ENCODE results near the gene PBOV1.
A peak's percentile ranks its signal among the peaks of the same experiment; 100 is the strongest.

Gene PBOV1

DNA sequence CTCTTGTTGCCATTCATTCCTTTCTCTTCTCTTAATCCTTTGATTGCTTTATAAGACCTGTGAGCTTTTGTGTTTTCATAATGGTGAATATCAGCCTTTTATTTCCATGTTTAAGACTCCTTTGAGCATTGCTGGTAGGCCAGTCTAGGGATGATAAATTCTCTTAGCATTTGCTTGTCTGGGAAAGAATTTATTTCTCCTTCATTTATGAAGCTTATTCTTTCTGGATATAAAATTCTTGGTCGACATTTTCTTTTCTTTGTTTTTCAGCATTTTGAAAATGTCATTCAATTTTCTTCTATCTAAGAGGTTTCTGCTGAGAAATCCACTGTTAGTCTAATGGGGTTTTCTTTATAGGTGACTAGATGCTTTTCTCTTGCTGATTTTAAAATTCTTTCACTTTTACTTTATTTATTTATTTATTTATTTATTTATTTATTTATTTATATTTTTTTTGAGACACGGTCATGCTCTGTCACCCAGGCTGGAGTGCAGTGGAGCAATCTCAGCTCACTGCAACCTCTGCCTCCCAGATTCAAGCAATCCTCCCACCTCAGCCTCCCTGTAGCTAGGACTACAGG lies 41.5 kb downstream of the PBOV1 start (continued):
- TF ChIP-seq ZNF266 (tag by site-specific recombination; IDR thresholded peaks at IDR 0.05; ENCODE audit: low read depth) = peak; percentile 81
- no peak for TF ChIP-seq ZNF391 (tag by site-specific recombination; IDR thresholded peaks at IDR 0.05; ENCODE audit: borderline replicate concordance, low read depth)
- peak; percentile 71; the same call in 1 of the 2 replicates for TF ChIP-seq ZNF626 (tag by site-specific recombination; IDR thresholded peaks at IDR 0.05)
- 0 out of 2 replicates have a peak, but pooled peaks have one; percentile 60 for TF ChIP-seq ZBTB1 (tag by site-specific recombination; IDR thresholded peaks at IDR 0.05)
- TF ChIP-seq ZNF488 (tag by site-specific recombination; IDR thresholded peaks at IDR 0.05) = no peak
- TF ChIP-seq SETDB1 (IDR thresholded peaks at IDR 0.05; ENCODE audit: insufficient read length, low read length) = peak; percentile 96
- peak; percentile 82 for TF ChIP-seq ZNF529 (tag by site-specific recombination; IDR thresholded peaks at IDR 0.05; ENCODE audit: insufficient replicate concordance)
- TF ChIP-seq EGR2 (tag by site-specific recombination; IDR thresholded peaks at IDR 0.05; ENCODE audit: low read depth) = no peak
- TF ChIP-seq ZFP37 (tag by site-specific recombination; IDR thresholded peaks at IDR 0.05) = 0 out of 2 replicates have a peak, but pooled peaks have one; percentile 57
- TF ChIP-seq ZNF707 (tag by site-specific recombination; IDR thresholded peaks at IDR 0.05) = no peak
- 0 out of 2 replicates have a peak, but pooled peaks have one; percentile 32 for TF ChIP-seq ZBTB21 (tag by site-specific recombination; IDR thresholded peaks at IDR 0.05)
- 0 out of 2 replicates have a peak, but pooled peaks have one; percentile 27 for TF ChIP-seq ZNF223 (tag by site-specific recombination; IDR thresholded peaks at IDR 0.05)
- TF ChIP-seq ZNF426 (tag by site-specific recombination; IDR thresholded peaks at IDR 0.05) = peak; percentile 94
- TF ChIP-seq KLF16 (tag by site-specific recombination; IDR thresholded peaks at IDR 0.05) = no peak
- TF ChIP-seq AEBP2 (tag by site-specific recombination; IDR thresholded peaks at IDR 0.05; ENCODE audit: borderline replicate concordance) = peak; percentile 28; the same call in 1 of the 2 replicates

GRCh38 chr6:138175596-138175995 lies 42.7 kb downstream of the PBOV1 start:
- H3K4me3 ChIP-seq (ENCODE audit: low read depth, low read length) = no peak overlapping the region
- TF ChIP-seq, protein P1, sequence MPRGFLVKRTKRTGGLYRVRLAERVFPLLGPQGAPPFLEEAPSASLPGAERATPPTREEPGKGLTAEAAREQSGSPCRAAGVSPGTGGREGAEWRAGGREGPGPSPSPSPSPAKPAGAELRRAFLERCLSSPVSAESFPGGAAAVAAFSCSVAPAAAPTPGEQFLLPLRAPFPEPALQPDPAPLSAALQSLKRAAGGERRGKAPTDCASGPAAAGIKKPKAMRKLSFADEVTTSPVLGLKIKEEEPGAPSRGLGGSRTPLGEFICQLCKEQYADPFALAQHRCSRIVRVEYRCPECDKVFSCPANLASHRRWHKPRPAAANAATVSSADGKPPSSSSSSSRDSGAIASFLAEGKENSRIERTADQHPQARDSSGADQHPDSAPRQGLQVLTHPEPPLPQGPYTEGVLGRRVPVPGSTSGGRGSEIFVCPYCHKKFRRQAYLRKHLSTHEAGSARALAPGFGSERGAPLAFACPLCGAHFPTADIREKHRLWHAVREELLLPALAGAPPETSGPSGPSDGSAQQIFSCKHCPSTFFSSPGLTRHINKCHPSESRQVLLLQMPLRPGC (tag by site-specific recombination; IDR thresholded peaks at IDR 0.05) = no peak
- TF ChIP-seq REPIN1 (tag by site-specific recombination; IDR thresholded peaks at IDR 0.05; ENCODE audit: low read depth) (no peak), ZBTB44 (tag by site-specific recombination; IDR thresholded peaks at IDR 0.05) (no peak), ZNF404 (tag by site-specific recombination; IDR thresholded peaks at IDR 0.05) (no peak), ZNF600 (tag by site-specific recombination; IDR thresholded peaks at IDR 0.05) (no peak), ZNF513 (tag by site-specific recombination; IDR thresholded peaks at IDR 0.05) (no peak), ZNF639 (tag by site-specific recombination; IDR thresholded peaks at IDR 0.05) (no peak), ZNF501 (tag by site-specific recombination; IDR thresholded peaks at IDR 0.05) (no peak)
- peaks cover 0 to 13% of the 10 kb centered on the region in 2 experiments; a peak in 1 of 3 replicates for H3K36me3 ChIP-seq (ENCODE audit: control insufficient read depth in 2 of 2, insufficient read depth in 1 of 2, low read length in 2 of 2)
- no peak overlapping the region for H3K27ac ChIP-seq (ENCODE audit: extremely low read depth, low read depth, low read length)
- ChIA-PET CTCF (no interaction called here), POLR2A (no interaction called here)
- no peaks in the 10 kb centered on the region for H3K4me1 ChIP-seq (ENCODE audit: control insufficient read depth, insufficient read depth, low read length)
- H3K9me3 ChIP-seq (ENCODE audit: control insufficient read depth, insufficient read depth, low read depth, low read length) = no peaks in the 10 kb centered on the region
